Peyer's patch (tissue), 4 donors: ENCODE data around the gene BCL7C. TPM values are rescaled to one million over a fixed set of nuclear protein-coding genes. Genes with fewer than 3 reads are reported as not detected.
"Not testable (repeated sequence)": the region's sequence is repeated elsewhere in the genome, so short reads cannot be mapped to it uniquely, and the experiment has no call there.

Experiments used
- DNase-seq, 3 donors: peaks; one replicate each; pipeline ENCODE4 v3.0.0-alpha.2; 2017 to 2019
- H3K27ac ChIP-seq, 4 donors: fragments of 200-600 bp; sonication (generic); one replicate each; pipeline ENCODE4 v1.5.1; 2016 to 2019
- H3K27me3 ChIP-seq, 2 donors: fragments of 200-600 bp; sonication (generic); one replicate each; pipeline ENCODE4 v1.5.1; 2019
- H3K36me3 ChIP-seq, 3 donors: fragments of 200-600 bp; sonication (generic); one replicate each; pipeline ENCODE4 v1.5.1; 2016 to 2019
- H3K4me1 ChIP-seq, 4 donors: fragments of 200-600 bp; sonication (generic); one replicate each; pipeline ENCODE4 v1.5.1; 2016 to 2019
- H3K4me3 ChIP-seq, 4 donors: fragments of 200-600 bp; sonication (generic); 1 replicate in 3 of 4; 2 replicates in 1 of 4; pipeline ENCODE4 v1.5.1; 2016 to 2019; ENCODE audit warnings: mild to moderate bottlenecking in 1 of 4
- H3K9me3 ChIP-seq, 4 donors: fragments of 200-600 bp; sonication (generic); one replicate each; pipeline ENCODE4 v1.5.1; 2016 to 2019; ENCODE audit warnings: mild to moderate bottlenecking in 1 of 4
- POLR2A ChIP-seq, 2 donors: fragments of 450-650 bp; IDR thresholded peaks; one replicate each; pipeline ENCODE4 v1.5.1; 2017; ENCODE audit warnings: antibody characterized with exemption in 2 of 2, mild to moderate bottlenecking in 2 of 2, moderate library complexity in 2 of 2
- total RNA-seq, 4 donors: library from RNA; depleted of rRNA; stranded (reverse); fragments of >200 nt; gene quantifications; one replicate each; pipeline ENCODE4 v1.1.0, GENCODE V29; 2016
- TF ChIP-seq, protein P1 (sequence below), 6 experiments: fragments of 450-650 bp in 4 of 6; fragments of 200-600 bp in 2 of 6; sonication (generic) in 1 of 6; IDR thresholded peaks; one replicate each; pipeline ENCODE4 v1.5.1; 2017 to 2019; ENCODE audit warnings: antibody characterized with exemption in 6 of 6, mild to moderate bottlenecking in 3 of 6, moderate library complexity in 1 of 6

The BCL7C gene
- total RNA-seq, 4 donors from 2014 or later = 12.1 to 23.9 (median 17.8) TPM

DNA sequence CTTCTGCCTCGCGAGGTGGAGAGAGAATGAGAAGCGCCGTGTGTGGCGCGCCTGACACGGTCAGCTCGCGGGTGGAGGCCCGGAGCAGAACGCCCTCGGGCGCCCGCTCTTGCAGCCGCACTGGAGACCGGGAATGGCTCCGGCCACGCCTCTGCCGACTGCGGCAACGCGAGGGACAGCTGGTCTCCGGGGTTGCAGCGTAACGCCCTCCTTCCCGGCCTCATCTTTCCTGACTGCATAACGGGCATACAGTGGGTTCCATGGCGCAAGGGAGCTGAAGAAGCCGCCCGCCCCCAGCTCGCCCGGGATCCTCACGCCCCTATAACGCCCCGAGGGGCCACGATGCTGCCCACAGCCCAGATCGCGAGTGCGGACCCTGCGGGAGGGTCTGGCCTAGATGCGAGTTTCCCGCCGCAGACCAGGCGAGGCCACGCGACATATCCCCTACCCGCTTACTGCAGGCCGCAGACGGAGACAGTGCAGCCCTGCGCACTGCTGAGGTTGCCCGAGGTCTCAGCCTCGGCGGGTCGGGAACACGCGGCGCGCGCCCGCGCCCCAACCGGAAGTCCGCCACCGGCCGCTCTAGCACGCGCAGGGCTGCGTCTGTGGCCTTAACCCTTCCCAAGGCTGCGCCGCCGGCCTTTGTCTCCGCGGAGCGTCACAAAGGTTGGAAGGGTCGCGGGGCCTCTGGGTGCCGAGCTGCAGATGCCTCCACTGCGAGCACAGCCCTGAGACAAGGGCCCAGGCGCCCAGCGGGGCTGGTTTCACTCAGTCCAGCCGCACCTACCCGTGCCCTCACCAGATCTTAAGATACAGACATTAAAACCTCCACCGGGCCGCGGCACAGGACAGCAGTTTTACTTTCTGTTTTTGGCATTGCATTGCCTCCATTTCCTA, 18.8 kb downstream of the BCL7C start:
- TF ChIP-seq, protein P1, sequence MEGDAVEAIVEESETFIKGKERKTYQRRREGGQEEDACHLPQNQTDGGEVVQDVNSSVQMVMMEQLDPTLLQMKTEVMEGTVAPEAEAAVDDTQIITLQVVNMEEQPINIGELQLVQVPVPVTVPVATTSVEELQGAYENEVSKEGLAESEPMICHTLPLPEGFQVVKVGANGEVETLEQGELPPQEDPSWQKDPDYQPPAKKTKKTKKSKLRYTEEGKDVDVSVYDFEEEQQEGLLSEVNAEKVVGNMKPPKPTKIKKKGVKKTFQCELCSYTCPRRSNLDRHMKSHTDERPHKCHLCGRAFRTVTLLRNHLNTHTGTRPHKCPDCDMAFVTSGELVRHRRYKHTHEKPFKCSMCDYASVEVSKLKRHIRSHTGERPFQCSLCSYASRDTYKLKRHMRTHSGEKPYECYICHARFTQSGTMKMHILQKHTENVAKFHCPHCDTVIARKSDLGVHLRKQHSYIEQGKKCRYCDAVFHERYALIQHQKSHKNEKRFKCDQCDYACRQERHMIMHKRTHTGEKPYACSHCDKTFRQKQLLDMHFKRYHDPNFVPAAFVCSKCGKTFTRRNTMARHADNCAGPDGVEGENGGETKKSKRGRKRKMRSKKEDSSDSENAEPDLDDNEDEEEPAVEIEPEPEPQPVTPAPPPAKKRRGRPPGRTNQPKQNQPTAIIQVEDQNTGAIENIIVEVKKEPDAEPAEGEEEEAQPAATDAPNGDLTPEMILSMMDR (IDR thresholded peaks at IDR 0.05) = peak in 2 of 6 experiments; percentile 1 to 15
- peak; percentile 81 to 86 for TF ChIP-seq POLR2A (IDR thresholded peaks at IDR 0.05)
- no peaks in the 10 kb centered on the region for H3K27me3 ChIP-seq
- no peaks in the 10 kb centered on the region for H3K36me3 ChIP-seq
- peak; percentile 88 to 96 (median 95) for DNase-seq
- H3K4me3 ChIP-seq = peak overlapping the region; percentile 79 to 89 (median 80)
- H3K9me3 ChIP-seq = no peaks in the 10 kb centered on the region
- H3K4me1 ChIP-seq = peaks cover 0 to 19% (median 14%) of the 10 kb centered on the region in 4 donors
- H3K27ac ChIP-seq = peak overlapping the region; percentile 89 to 94 (median 91)

DNA sequence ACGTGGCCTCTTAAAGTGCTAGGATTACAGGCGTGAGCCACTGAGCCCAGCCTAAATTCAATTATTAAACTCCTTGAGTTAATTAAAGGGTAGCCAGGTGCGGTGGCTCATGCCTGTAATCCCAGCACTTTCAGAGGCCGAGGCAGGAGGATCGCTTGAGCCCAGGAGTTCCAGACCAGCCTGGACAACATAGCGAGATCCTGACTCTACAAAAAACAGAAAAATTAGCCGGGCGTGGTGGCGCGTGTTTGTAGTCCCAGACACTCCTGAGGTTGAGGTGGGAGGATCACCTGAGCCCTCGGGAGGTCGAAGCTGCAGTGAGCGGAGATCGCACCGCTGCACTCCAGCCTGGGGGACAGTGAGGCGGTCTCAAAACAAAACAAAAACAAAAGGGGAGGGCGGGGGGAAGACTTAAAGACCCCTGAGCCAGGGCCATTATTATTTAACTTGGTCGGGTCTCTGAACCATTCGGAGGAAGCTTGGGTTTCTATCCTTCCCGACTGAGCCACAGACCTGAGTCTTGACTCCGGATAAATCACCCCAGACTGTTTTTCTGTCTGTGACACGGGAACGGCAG, 19.5 kb downstream of the BCL7C start:
- no peak for DNase-seq
- Histone ChIP-seq H3K36me3 (no peaks in the 10 kb centered on the region), H3K9me3 (no peaks in the 10 kb centered on the region), H3K4me3 (peak overlapping the region; percentile 79 to 89 (median 80)), H3K27me3 (no peaks in the 10 kb centered on the region), H3K4me1 (peaks cover 0 to 19% (median 14%) of the 10 kb centered on the region in 4 donors), H3K27ac (peak overlapping the region; percentile 89 to 94 (median 91))
- TF ChIP-seq, protein P1 (IDR thresholded peaks at IDR 0.05) = no peak
- no peak for TF ChIP-seq POLR2A (IDR thresholded peaks at IDR 0.05)

DNA sequence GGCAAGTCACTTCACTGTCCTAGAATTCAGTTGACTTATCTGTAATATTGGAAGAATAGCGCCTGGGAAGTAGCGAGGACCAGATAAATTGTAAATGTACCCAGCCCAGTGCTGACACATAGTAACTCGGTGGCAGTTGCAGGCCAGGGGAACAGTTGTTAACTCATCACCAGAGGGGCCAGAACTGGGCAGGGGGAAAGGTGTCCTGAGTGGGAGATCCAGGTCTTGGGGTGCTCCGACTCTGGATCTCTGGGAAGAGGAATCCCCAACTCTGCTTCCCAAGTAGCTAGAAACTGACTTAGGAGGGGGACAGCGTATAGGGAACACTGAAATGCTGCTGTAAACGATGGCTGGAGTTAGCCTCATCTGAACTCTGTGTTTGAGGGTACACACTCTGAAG, 23.0 kb downstream of the BCL7C start:
- no peak overlapping the region for H3K4me3 ChIP-seq
- TF ChIP-seq, protein P1 (IDR thresholded peaks at IDR 0.05) = no peak
- no peak for TF ChIP-seq POLR2A (IDR thresholded peaks at IDR 0.05)
- H3K27me3 ChIP-seq = no peaks in the 10 kb centered on the region
- no peak for DNase-seq
- no peaks in the 10 kb centered on the region for H3K9me3 ChIP-seq
- H3K27ac ChIP-seq = no peak overlapping the region
- peaks cover 0 to 3% (median 0%) of the 10 kb centered on the region in 3 donors for H3K36me3 ChIP-seq
- peaks cover 0 to 7% (median 3%) of the 10 kb centered on the region in 4 donors for H3K4me1 ChIP-seq

DNA sequence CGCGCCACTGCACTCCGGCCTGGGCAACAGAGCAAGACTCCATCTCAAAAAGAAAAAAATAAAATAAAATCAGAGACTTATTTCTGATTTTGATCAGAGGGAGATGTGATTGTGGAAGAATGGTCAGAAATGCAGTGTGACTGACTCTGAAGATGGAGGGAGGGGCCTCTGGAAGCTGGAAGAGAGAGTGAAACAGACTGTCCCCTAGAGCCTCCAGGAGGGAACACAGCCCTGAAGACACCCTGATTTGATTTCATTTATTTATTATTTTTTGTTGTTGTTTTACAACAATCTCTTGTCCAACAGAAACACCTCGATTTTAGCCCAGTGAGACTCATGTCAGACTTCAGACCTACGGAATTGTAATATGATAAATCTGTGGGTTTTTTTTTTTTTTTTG, 26.1 kb downstream of the BCL7C start:
- Histone ChIP-seq H3K36me3 (peaks cover 0 to 3% (median 0%) of the 10 kb centered on the region in 3 donors), H3K4me1 (no peaks in the 10 kb centered on the region), H3K27me3 (no peaks in the 10 kb centered on the region), H3K9me3 (no peaks in the 10 kb centered on the region), H3K27ac (no peak overlapping the region), H3K4me3 (no peak overlapping the region)
- no peak for DNase-seq
- TF ChIP-seq, protein P1 (IDR thresholded peaks at IDR 0.05) = peak in 1 of 6 experiments; percentile 5
- no peak for TF ChIP-seq POLR2A (IDR thresholded peaks at IDR 0.05)

DNA sequence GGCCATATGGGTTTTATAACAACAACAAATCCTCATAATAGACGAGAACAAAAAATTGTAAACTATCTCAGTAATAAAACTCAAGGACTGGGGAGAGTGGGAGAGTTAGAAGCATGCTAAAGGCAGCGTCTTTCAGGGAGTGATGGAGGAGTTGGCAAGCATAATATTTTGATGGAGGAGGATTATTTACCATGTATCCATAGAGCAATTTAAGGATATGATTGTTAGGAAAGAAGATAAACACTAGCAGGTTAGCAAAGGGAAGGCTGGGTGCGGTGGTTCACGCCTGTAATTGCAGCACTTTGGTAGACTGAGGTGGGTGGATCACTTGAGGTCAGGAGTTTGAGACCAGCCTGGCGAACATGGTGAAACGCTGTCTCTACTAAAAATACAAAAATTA, 27.8 kb downstream of the BCL7C start:
- Histone ChIP-seq H3K4me3 (no peak overlapping the region), H3K27me3 (no peaks in the 10 kb centered on the region), H3K4me1 (no peaks in the 10 kb centered on the region), H3K9me3 (no peaks in the 10 kb centered on the region), H3K36me3 (peaks cover 0 to 3% (median 0%) of the 10 kb centered on the region in 3 donors), H3K27ac (no peak overlapping the region)
- DNase-seq = no peak
- TF ChIP-seq, protein P1 (IDR thresholded peaks at IDR 0.05) = no peak
- no peak for TF ChIP-seq POLR2A (IDR thresholded peaks at IDR 0.05)

DNA sequence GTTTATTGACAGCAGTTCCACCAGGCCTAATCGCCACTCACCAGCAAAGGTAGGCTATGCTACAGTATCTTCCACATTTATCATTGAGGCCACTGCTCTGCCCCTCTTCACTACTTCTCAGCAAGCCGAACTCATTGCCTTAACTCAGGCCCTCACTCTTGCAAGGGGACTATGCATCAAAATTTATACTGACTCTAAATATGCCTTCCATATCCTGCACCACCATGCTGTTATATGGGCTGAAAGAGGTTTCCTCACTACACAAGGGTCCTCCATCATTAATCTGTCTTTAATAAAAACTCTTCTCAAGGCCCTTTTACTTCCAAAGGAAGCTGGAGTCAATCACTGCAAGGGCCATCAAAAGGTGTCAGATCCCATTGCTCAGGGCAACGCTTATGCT, 30.7 kb downstream of the BCL7C start:
- not testable (repeated sequence) for H3K27me3 ChIP-seq, H3K9me3 ChIP-seq, H3K4me1 ChIP-seq, H3K36me3 ChIP-seq, H3K27ac ChIP-seq, DNase-seq, H3K4me3 ChIP-seq

DNA sequence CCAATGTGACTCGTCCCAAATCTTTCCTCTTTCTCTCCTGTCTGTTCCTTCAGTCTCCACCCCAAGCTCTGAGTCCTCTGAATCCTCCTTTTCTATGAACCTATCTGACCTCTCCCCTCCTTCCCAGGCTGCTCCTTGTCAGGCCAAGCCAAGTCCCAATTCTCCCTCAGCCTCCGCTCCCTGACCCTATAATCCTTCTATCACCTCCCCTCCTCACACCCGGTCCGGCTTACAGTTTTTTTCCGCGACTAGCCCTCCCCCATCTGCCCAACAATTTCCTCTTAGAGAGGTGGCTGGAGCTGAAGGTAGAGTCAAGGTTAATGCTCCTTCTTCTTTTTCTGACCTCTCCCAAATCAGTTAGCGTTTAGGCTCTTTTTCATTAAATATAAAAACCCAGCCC, 33.1 kb downstream of the BCL7C start:
- not testable (repeated sequence) for H3K4me3 ChIP-seq, H3K36me3 ChIP-seq, H3K9me3 ChIP-seq, DNase-seq, H3K27me3 ChIP-seq, H3K4me1 ChIP-seq, H3K27ac ChIP-seq
